Measurements from ENCODE around the gene CTSZ.

- TF ChIP-seq CTCF (conservative IDR thresholded peaks at IDR 0.05; ENCODE audit: low read depth, low read length) = no peak
- no peak for TF ChIP-seq POLR2A (IDR thresholded peaks at IDR 0.05; ENCODE audit: low read depth, low read length)
- no peak for TF ChIP-seq USF2 (IDR thresholded peaks at IDR 0.05; ENCODE audit: low read depth, low read length)
- TF ChIP-seq MAZ (IDR thresholded peaks at IDR 0.05; ENCODE audit: borderline replicate concordance, low read depth, low read length) = no peak
These were observed 17.1 kb upstream of the CTSZ start for GRCh38 chr20:59024111-59024530.

Measured in IMR-90 (cell line).